SK-N-SH treated with all-trans-retinoic acid at 6 μM for 48 hours (cell line): Measurements from ENCODE around the gene TYSND1.

Experiments used
- ATAC-seq: fragments of 200-7000 bp; cut with Tn5 transposase; 3 replicates; pipeline ENCODE4 v1.9.1; 2020; ENCODE audit warnings: mild to moderate bottlenecking, moderate library complexity
- ARNTL ChIP-seq: fragments of 450-650 bp; formaldehyde crosslinking; IDR thresholded peaks from 2 replicates; pipeline ENCODE4 v1.5.0; 2020; ENCODE audit warnings: low read depth, mild to moderate bottlenecking, moderate library complexity, borderline replicate concordance
- BACH2 ChIP-seq: fragments of 250-450 bp; sonication (Bioruptor Pico); IDR thresholded peaks from 2 replicates; pipeline ENCODE4 v1.9.0; 2021; ENCODE audit warnings: mild to moderate bottlenecking, borderline replicate concordance
- CSDC2 ChIP-seq: fragments of 250-450 bp; sonication (Bioruptor Pico); IDR thresholded peaks from 2 replicates; pipeline ENCODE4 v1.5.0; 2020; ENCODE audit warnings: mild to moderate bottlenecking, moderate library complexity
- CSRNP3 ChIP-seq: fragments of 250-450 bp; sonication (Bioruptor Pico); IDR thresholded peaks from 2 replicates; pipeline ENCODE4 v1.5.1; 2021; ENCODE audit warnings: mild to moderate bottlenecking, moderate library complexity
- ESRRG ChIP-seq: fragments of 250-450 bp; sonication (Bioruptor Pico); IDR thresholded peaks from 2 replicates; pipeline ENCODE4 v1.6.1; 2021; ENCODE audit warnings: mild to moderate bottlenecking
- GLIS3 ChIP-seq: fragments of 250-450 bp; sonication (Bioruptor Pico); IDR thresholded peaks from 2 replicates; pipeline ENCODE4 v1.5.0; 2020; ENCODE audit warnings: mild to moderate bottlenecking, moderate library complexity
- ISL1 ChIP-seq: fragments of 250-450 bp; sonication (Bioruptor Pico); IDR thresholded peaks from 2 replicates; pipeline ENCODE4 v2.1.2; 2022; ENCODE audit warnings: mild to moderate bottlenecking, moderate library complexity
- OSR1 ChIP-seq: fragments of 250-450 bp; sonication (Bioruptor Pico); IDR thresholded peaks from 2 replicates; pipeline ENCODE4 v1.8.0; 2022; ENCODE audit warnings: moderate library complexity, mild to moderate bottlenecking, inconsistent platforms
- PPARA ChIP-seq: fragments of 250-450 bp; sonication (Bioruptor Pico); IDR thresholded peaks from 2 replicates; pipeline ENCODE4 v1.5.0; 2020; ENCODE audit warnings: mild to moderate bottlenecking, borderline replicate concordance
- RARB ChIP-seq: fragments of 250-450 bp; sonication (Bioruptor Pico); IDR thresholded peaks from 2 replicates; pipeline ENCODE4 v1.8.0; 2021; ENCODE audit warnings: mild to moderate bottlenecking, moderate library complexity
- TOX ChIP-seq: fragments of 250-450 bp; sonication (Bioruptor Pico); IDR thresholded peaks from 2 replicates; pipeline ENCODE4 v1.8.0; 2021; ENCODE audit warnings: mild to moderate bottlenecking, moderate library complexity, borderline replicate concordance
- ZC3H10 ChIP-seq: fragments of 250-450 bp; sonication (Bioruptor Pico); IDR thresholded peaks from 2 replicates; pipeline ENCODE4 v1.5.1; 2021; ENCODE audit warnings: mild to moderate bottlenecking, moderate library complexity
- ZFP3 ChIP-seq: fragments of 250-450 bp; sonication (Bioruptor Pico); IDR thresholded peaks from 2 replicates; pipeline ENCODE4 v1.5.0; 2020; ENCODE audit warnings: mild to moderate bottlenecking, moderate library complexity
- ZFP30 ChIP-seq: fragments of 450-650 bp; formaldehyde crosslinking; IDR thresholded peaks from 2 replicates; pipeline ENCODE4 v1.5.0; 2022; ENCODE audit warnings: mild to moderate bottlenecking, moderate library complexity
- ZNF565 ChIP-seq: fragments of 450-650 bp; formaldehyde crosslinking; conservative IDR thresholded peaks from 2 replicates; pipeline ENCODE4 v1.5.0; 2020; ENCODE audit warnings: low read depth, mild to moderate bottlenecking, moderate library complexity
- ZNF70 ChIP-seq: fragments of 450-650 bp; formaldehyde crosslinking; IDR thresholded peaks from 2 replicates; pipeline ENCODE4 v1.5.0; 2020; ENCODE audit warnings: mild to moderate bottlenecking, moderate library complexity
- ZNF8 ChIP-seq: fragments of 450-650 bp; formaldehyde crosslinking; IDR thresholded peaks from 2 replicates; pipeline ENCODE4 v1.5.0; 2020; ENCODE audit warnings: mild to moderate bottlenecking, moderate library complexity
- TF ChIP-seq, protein P1 (sequence below): fragments of 250-450 bp; sonication (Bioruptor Pico); IDR thresholded peaks from 2 replicates; pipeline ENCODE4 v1.8.0; 2020; ENCODE audit warnings: mild to moderate bottlenecking, moderate library complexity, borderline replicate concordance
- TF ChIP-seq, protein P2 (sequence below): fragments of 250-450 bp; sonication (Bioruptor Pico); IDR thresholded peaks from 2 replicates; pipeline ENCODE4 v1.5.1; 2020; ENCODE audit warnings: low read depth, mild to moderate bottlenecking, moderate library complexity
- TF ChIP-seq, protein P3 (sequence below): fragments of 250-450 bp; sonication (Bioruptor Pico); IDR thresholded peaks from 2 replicates; pipeline ENCODE4 v1.8.0; 2021; ENCODE audit warnings: low read depth, mild to moderate bottlenecking, moderate library complexity, borderline replicate concordance

The TYSND1 gene

DNA sequence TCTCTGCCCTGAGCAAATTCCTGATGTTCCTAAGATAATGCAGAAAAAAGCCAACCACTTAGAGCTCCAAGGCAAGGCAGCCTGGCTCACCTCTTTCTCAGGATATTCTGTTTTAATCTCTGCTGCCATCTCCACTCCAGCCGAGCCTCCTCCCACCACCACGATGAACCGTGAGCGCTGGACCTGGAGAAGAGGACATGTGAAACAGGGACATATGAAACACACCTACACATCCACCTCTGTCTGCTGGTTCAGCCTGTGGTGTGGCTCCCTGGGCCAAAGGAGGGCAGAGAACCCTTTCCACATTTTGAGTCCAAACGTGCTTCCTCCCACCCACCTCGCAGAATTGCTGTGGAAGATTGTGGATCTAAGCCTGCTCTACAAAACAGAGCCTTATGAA, 26.1 kb downstream of the TYSND1 start:
- no peak for ATAC-seq
- no peak for TF ChIP-seq RARB (CRISPR knock-in tag)
- TF ChIP-seq, protein P1, sequence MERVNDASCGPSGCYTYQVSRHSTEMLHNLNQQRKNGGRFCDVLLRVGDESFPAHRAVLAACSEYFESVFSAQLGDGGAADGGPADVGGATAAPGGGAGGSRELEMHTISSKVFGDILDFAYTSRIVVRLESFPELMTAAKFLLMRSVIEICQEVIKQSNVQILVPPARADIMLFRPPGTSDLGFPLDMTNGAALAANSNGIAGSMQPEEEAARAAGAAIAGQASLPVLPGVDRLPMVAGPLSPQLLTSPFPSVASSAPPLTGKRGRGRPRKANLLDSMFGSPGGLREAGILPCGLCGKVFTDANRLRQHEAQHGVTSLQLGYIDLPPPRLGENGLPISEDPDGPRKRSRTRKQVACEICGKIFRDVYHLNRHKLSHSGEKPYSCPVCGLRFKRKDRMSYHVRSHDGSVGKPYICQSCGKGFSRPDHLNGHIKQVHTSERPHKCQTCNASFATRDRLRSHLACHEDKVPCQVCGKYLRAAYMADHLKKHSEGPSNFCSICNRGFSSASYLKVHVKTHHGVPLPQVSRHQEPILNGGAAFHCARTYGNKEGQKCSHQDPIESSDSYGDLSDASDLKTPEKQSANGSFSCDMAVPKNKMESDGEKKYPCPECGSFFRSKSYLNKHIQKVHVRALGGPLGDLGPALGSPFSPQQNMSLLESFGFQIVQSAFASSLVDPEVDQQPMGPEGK, result no peak
- TF ChIP-seq, protein P2, sequence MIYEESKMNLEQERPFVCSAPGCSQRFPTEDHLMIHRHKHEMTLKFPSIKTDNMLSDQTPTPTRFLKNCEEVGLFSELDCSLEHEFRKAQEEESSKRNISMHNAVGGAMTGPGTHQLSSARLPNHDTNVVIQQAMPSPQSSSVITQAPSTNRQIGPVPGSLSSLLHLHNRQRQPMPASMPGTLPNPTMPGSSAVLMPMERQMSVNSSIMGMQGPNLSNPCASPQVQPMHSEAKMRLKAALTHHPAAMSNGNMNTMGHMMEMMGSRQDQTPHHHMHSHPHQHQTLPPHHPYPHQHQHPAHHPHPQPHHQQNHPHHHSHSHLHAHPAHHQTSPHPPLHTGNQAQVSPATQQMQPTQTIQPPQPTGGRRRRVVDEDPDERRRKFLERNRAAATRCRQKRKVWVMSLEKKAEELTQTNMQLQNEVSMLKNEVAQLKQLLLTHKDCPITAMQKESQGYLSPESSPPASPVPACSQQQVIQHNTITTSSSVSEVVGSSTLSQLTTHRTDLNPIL (CRISPR knock-in tag), result no peak
- TF ChIP-seq, all 23 proteins: peak for 0

DNA sequence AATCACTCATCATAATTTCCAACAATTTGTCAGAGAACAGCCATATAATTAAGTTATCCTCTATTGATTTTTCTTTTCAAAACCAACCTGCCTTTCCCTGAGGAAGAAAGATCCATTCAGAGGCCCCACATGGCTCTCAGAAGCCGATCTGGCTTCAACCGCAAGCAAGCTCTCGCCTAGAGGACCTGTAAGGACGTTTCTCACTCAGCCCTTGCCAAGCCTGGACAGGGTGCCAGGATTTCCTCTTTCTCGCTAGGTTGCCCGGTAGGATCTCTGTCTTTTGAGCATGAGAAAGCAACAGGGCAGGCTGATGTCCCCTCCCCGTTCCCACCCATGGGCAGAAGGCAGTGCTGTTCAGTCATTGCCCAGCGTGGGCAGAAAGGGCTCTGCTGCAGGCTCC, 26.9 kb downstream of the TYSND1 start:
- TF ChIP-seq OSR1 (CRISPR knock-in tag) (no peak), CSDC2 (CRISPR knock-in tag) (no peak), ISL1 (CRISPR knock-in tag) (no peak), BACH2 (CRISPR knock-in tag) (no peak), PPARA (no peak), ZFP3 (no peak), ZFP30 (no peak), RARB (CRISPR knock-in tag) (no peak), ZNF565 (CRISPR knock-in tag) (no peak), ZC3H10 (no peak), ZNF8 (CRISPR knock-in tag) (no peak), ESRRG (CRISPR knock-in tag) (no peak), ZNF70 (no peak), GLIS3 (CRISPR knock-in tag) (no peak)
- TF ChIP-seq, protein P1, result no peak
- TF ChIP-seq, protein P2 (CRISPR knock-in tag), result no peak
- TF ChIP-seq, protein P3, sequence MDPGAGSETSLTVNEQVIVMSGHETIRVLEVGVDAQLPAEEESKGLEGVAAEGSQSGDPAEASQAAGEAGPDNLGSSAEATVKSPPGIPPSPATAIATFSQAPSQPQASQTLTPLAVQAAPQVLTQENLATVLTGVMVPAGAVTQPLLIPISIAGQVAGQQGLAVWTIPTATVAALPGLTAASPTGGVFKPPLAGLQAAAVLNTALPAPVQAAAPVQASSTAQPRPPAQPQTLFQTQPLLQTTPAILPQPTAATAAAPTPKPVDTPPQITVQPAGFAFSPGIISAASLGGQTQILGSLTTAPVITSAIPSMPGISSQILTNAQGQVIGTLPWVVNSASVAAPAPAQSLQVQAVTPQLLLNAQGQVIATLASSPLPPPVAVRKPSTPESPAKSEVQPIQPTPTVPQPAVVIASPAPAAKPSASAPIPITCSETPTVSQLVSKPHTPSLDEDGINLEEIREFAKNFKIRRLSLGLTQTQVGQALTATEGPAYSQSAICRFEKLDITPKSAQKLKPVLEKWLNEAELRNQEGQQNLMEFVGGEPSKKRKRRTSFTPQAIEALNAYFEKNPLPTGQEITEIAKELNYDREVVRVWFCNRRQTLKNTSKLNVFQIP (CRISPR knock-in tag), result no peak
- no peak for ATAC-seq

- TF ChIP-seq ZNF565 (CRISPR knock-in tag), result no peak
- no peak for TF ChIP-seq CSRNP3 (CRISPR knock-in tag)
These were observed 27.3 kb downstream of the TYSND1 start for GRCh38 chr10:70119197-70119596.

DNA sequence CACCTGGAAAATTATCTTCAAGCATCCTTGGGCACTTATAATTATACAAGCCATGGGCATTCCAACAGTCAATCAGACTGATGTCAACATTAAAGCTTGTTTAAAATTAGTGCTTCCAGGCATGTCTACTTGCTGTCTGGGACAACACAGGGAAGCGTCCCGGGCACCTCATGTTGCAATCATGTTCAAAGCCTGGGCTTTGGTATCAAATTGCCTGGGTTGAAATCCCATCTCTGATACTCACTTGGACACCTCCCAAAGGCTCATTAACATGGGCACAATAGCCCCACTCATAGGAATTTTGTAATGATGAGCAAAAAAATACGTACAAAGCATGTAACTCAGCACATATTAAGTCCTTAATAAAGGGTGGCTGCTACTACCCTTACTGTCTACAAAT, 28.3 kb downstream of the TYSND1 start:
- no peak for ATAC-seq
- TF ChIP-seq, protein P1, result no peak
- TF ChIP-seq TOX (CRISPR knock-in tag) (no peak), CSRNP3 (CRISPR knock-in tag) (no peak), ARNTL (CRISPR knock-in tag) (no peak), ZC3H10 (no peak), ZNF70 (no peak), BACH2 (CRISPR knock-in tag) (no peak), OSR1 (CRISPR knock-in tag) (no peak), ESRRG (CRISPR knock-in tag) (no peak)
- TF ChIP-seq, protein P2 (CRISPR knock-in tag), result no peak

More at GRCh38 chr10:70119197-70119596, 27.3 kb downstream of the TYSND1 start:
- ATAC-seq, result no peak
